Adipose tissue (tissue), 3 donors: ENCODE results near the gene CEACAM6. TPM values are rescaled to one million over a fixed set of nuclear protein-coding genes. Genes with fewer than 3 reads are reported as not detected.
"Not testable (repeated sequence)": the region's sequence is repeated elsewhere in the genome, so short reads cannot be mapped to it uniquely, and the experiment has no call there.

Experiments used
- H3K27ac ChIP-seq: one replicate; pipeline ENCODE4 v1.5.1; 2013; ENCODE audit warnings: low read depth, low read length
- WGBS, 3 donors: extraction: QIAGEN DNeasy Blood & Tissue Kit; methylation state at CpG; one replicate each; pipeline ENCODE4 v1.1.7; 2013; 5-methylcytosine and 5-hydroxymethylcytosine counted together
- polyA plus RNA-seq, 3 donors: library from polyadenylated mRNA; stranded (reverse); fragments of 200-250 nt; gene quantifications; one replicate each; pipeline ENCODE4 v1.2.3, GENCODE V29; 2013
- donor health status: healthy with polysubstance abuse.
- donor health status: Bipolar disorder and iron deficiency.
- donor health status: healthy.

The CEACAM6 gene
- polyA plus RNA-seq, 3 donors = 0.33 to 3.2 (median 0.56) TPM

- not testable (repeated sequence) for H3K27ac ChIP-seq
- WGBS, 3 donors = no CpG with 5 or more reads among the region's 1 CpG
These were observed 33.2 kb downstream of the CEACAM6 start for GRCh38 chr19:41788518-41788917.

DNA sequence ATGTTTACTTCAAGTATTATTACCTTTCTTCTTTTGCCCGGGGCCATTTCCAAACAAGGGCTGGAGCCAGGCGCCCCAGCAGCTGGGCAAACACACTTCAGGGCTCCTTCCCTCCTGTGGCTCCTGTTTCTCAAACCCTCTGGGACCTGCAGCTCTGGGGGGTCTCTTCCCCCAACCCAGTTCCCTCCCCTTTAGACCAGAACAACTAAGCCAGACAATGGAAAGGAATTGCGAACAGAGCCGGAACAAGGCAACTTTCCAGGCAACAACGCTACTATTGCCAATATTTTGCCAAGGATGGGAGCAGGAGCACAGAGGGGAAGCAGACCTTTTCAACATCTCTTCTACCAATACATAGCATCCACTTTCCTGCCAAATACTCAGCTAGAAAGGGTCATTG is 33.7 kb downstream of the CEACAM6 start:
- 42 to 80% (median 75%) methylated on average over 3 of the region's 5 CpGs for WGBS, 3 donors
- not testable (repeated sequence) for H3K27ac ChIP-seq

- no peak overlapping the region for H3K27ac ChIP-seq
- 18 to 28% (median 27%) methylated on average over 22 of the region's 22 CpGs for WGBS, 3 donors
These were observed 37.4 kb downstream of the CEACAM6 start for GRCh38 chr19:41792513-41793413.

- H3K27ac ChIP-seq = no peak overlapping the region
- WGBS, 3 donors = 0 to 4% (median 0%) methylated on average over 1 of the region's 1 CpG
These were observed 38.0 kb downstream of the CEACAM6 start for GRCh38 chr19:41793414-41793727.

DNA sequence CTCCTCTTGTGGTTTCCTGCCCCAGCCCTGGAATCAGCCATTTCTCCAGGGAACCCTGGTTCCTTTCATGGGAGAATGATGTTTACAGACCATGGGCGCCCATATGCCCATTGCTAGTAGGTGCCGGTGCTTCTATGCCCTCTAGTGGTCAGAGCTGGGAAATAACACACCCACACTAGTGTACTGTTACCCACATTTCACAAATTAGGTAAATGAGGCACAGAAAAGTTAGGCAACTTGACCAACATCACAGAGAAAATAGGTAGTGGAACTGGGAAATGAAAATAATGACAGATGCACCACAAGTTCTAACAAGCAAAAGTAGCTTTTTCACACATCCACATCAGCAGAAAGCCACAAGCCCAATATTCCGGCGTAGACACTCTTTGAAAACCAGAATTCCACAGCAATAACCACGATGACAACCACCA is 39.7 kb downstream of the CEACAM6 start:
- H3K27ac ChIP-seq = no peak overlapping the region
- WGBS, 3 donors = 39 to 45% (median 40%) methylated on average over 5 of the region's 5 CpGs

DNA sequence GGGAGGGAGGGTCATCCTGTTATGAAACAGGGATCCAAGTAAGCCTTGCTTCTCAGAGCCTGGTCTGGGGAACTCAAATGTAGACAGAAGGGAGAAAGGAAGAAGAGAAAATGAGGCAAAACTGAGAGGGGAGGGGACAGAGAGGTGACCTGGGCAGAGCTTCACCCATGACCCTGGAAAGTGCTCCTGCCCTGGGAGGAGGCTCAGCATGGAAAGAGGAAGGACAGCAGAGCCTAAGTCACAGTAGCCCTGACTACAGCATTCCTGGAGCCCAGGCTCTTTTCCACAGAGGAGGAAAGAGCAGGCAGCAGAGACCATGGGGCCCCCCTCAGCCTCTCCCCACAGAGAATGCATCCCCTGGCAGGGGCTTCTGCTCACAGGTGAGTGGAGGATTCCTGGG is 41.0 kb downstream of the CEACAM6 start, which contains the start of gene CEACAM3:
CEACAM3 (plus strand) TSS at position 226 of the 400 bp plus-strand sequence; CDS start at position 317, 91 bp downstream.
- H3K27ac ChIP-seq = no peak within 1 kb of the TSS

- 58 to 94% (median 76%) methylated on average over 1 of the region's 1 CpG for WGBS, 3 donors
- no peak overlapping the region for H3K27ac ChIP-seq
These were observed 41.6 kb downstream of the CEACAM6 start for GRCh38 chr19:41796901-41797300.

GRCh38 chr19:41799444-41800000 is 44.2 kb downstream of the CEACAM6 start:
- 52 to 64% (median 63%) methylated on average over 9 of the region's 9 CpGs for WGBS, 3 donors
- H3K27ac ChIP-seq = no peak overlapping the region

GRCh38 chr19:41801031-41801430 is 45.7 kb downstream of the CEACAM6 start:
- 60 to 77% (median 68%) methylated on average over 4 of the region's 4 CpGs for WGBS, 3 donors
- no peak overlapping the region for H3K27ac ChIP-seq

GRCh38 chr19:41801792-41802211 is 46.5 kb downstream of the CEACAM6 start:
- H3K27ac ChIP-seq = peak overlapping the region; percentile 69
- WGBS, 3 donors = 23 to 62% (median 30%) methylated on average over 2 of the region's 2 CpGs

DNA sequence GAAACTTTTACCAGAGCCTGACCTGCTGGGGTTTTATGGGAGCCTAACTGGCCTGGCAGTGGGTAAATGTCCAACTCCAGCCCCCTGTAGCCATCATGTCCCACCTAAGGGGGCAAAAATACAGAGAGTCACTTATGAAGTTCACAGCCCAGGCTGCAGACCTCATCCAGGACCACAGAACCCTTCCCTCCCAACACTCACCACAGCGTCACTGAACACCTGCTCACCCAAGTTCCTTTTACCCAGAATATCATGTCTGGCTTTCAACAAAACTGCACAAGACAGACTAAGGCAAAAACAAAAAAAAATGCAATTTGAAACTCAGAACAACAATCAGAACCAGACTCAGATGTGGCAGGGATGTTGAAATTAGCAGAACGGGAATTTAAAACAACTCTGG is 47.4 kb downstream of the CEACAM6 start:
- 62 to 70% (median 64%) methylated on average over 2 of the region's 2 CpGs for WGBS, 3 donors
- no peak overlapping the region for H3K27ac ChIP-seq

DNA sequence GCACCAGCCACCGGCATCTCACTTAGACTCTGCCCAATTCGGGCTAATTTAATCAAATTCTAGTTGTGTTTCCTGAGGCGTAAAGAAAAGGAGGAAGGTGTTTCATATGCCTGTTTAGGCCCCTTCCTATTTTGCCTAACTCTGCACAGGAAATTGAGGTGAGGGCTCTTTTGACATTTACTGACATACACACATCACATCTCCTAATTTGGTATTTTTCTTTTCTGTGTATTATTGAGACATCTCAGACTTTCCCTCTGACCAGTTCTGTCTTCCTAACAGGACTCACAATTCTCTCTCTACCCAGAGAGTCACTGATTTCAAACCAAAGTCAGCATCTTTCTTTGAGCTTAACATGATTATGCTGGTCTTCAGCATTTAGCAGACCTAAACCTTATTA is 49.0 kb downstream of the CEACAM6 start:
- H3K27ac ChIP-seq = no peak overlapping the region
- WGBS, 3 donors = 51 to 80% (median 59%) methylated on average over 3 of the region's 3 CpGs

- no peak overlapping the region for H3K27ac ChIP-seq
- WGBS, 3 donors = 85 to 88% (median 88%) methylated on average over 3 of the region's 3 CpGs
These were observed 51.8 kb downstream of the CEACAM6 start for GRCh38 chr19:41807176-41807575.

- H3K27ac ChIP-seq = peak overlapping the region; percentile 40
- 44 to 82% (median 57%) methylated on average over 16 of the region's 16 CpGs for WGBS, 3 donors
These were observed 53.6 kb downstream of the CEACAM6 start for GRCh38 chr19:41808663-41809566.

DNA sequence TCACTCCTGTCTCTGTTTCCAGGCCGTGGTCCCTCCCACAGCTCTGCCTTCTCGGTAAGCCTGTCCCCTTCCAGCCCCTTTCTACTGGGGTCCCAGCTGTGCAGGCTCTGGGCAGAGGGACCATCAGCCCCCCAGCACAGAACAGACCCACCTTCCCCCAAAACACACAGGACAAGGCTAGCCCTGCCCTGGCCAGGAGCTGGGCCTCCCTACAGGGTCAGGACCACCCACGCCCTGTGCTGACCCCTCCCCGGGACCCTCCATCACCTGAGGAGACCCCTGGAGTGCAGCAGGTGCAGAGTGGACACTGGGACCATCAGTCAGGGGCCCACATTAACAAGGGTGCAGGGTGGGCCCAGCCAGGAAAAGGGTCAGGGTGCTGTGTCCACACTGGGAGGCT is 55.0 kb downstream of the CEACAM6 start:
- 50 to 67% (median 58%) methylated on average over 4 of the region's 4 CpGs for WGBS, 3 donors
- peak overlapping the region; percentile 30 for H3K27ac ChIP-seq

GRCh38 chr19:41811036-41811435 is 55.7 kb downstream of the CEACAM6 start:
- H3K27ac ChIP-seq = peak overlapping the region; percentile 30
- 36 to 65% (median 36%) methylated on average over 3 of the region's 3 CpGs for WGBS, 3 donors

DNA sequence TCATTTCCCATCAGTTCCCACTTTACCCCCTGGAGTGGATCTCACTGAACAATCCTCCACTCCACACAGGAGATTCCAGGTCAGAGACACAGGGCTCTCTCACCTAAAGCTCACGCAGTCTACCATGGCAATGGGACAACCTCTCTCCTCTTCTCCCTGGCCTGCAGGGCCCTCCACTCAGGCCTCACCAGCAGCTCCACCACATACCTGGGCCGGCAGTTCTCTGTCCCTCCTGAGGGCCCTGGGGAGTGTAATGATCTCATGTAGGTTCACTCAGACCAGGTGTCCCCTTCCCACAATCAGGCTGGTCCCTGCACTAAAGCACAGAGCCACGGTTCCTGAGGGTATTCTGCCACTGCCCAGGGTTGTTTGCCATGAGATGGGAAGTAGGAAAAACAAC is 56.7 kb downstream of the CEACAM6 start:
- WGBS, 3 donors = 56 to 79% (median 74%) methylated on average over 3 of the region's 3 CpGs
- no peak overlapping the region for H3K27ac ChIP-seq

DNA sequence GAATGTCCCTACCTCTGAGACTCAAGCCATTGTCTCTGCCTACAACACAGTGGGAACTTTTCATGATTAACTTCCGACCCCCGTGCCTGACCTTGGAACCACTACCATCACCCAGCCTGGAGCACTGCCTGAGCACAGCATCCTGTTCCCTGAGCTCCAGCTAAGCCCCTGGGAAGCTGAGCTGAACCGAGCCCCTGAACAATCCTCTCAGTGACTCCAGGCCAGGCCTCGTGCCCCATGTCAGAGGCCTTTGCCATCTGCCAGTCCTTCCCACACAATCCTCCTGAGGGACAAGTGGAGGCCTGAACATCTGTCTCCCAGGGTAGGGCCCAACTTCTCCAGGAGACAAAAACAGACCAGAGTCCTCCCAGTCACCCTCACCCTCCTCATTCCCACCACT is 58.6 kb downstream of the CEACAM6 start:
- WGBS, 3 donors = 66 to 74% (median 73%) methylated on average over 4 of the region's 4 CpGs
- H3K27ac ChIP-seq = no peak overlapping the region

DNA sequence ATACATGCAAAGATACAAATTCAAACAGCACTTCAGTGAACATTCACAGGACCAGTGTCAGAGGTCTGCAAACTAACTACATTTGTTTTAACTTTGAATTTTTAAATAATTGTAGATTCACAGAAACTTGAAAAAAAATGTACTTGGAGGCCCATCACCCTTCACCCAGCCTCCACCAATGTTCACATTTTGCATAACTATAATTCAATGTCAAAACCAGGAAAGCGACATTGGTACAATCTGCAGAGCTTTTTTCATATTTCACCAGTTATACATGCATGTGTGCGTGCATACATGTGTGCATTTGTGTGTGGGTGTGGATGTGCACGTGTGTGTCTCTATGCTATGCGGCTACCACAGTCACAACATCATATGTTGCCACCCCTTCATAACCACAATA is 60.0 kb downstream of the CEACAM6 start:
- H3K27ac ChIP-seq = no peak overlapping the region
- WGBS, 3 donors = 66 to 76% (median 68%) methylated on average over 4 of the region's 4 CpGs
